VCaP (cell line): ENCODE measurements around the gene LAMA3.

Experiments used
- H3K27ac ChIP-seq: fragments of 450-650 bp; 2 replicates; pipeline ENCODE4 v1.5.1; 2017
- TF ChIP-seq, protein P1 (sequence below): fragments of 450-650 bp; conservative IDR thresholded peaks from 2 replicates; pipeline ENCODE4 v1.5.1; 2017; ENCODE audit warnings: mild to moderate bottlenecking, moderate library complexity

LAMA3 gene

DNA sequence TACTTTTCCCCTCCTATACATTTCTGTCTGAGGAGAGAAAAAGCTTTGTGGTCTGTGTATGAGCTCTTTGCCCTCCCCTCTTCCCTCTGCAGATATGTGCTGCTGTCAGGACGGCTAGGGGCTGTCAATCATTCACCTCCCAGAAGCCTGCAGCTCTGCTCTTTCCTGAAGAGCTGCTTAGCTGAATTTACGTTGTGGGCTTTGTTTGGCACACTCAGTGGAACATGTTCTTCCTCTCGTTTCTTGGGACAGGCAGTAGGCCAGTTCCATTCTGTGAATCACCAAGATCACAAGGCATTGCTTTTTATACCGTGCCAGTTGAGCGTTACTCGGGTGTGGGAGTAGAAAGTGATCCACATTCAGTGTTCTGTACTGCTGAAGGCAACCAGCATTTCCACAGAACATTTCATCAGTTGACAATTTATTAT lies 136.7 kb downstream of the LAMA3 start:
- TF ChIP-seq, protein P1, sequence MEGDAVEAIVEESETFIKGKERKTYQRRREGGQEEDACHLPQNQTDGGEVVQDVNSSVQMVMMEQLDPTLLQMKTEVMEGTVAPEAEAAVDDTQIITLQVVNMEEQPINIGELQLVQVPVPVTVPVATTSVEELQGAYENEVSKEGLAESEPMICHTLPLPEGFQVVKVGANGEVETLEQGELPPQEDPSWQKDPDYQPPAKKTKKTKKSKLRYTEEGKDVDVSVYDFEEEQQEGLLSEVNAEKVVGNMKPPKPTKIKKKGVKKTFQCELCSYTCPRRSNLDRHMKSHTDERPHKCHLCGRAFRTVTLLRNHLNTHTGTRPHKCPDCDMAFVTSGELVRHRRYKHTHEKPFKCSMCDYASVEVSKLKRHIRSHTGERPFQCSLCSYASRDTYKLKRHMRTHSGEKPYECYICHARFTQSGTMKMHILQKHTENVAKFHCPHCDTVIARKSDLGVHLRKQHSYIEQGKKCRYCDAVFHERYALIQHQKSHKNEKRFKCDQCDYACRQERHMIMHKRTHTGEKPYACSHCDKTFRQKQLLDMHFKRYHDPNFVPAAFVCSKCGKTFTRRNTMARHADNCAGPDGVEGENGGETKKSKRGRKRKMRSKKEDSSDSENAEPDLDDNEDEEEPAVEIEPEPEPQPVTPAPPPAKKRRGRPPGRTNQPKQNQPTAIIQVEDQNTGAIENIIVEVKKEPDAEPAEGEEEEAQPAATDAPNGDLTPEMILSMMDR, result no peak
- peak overlapping the region; percentile 53 for H3K27ac ChIP-seq

DNA sequence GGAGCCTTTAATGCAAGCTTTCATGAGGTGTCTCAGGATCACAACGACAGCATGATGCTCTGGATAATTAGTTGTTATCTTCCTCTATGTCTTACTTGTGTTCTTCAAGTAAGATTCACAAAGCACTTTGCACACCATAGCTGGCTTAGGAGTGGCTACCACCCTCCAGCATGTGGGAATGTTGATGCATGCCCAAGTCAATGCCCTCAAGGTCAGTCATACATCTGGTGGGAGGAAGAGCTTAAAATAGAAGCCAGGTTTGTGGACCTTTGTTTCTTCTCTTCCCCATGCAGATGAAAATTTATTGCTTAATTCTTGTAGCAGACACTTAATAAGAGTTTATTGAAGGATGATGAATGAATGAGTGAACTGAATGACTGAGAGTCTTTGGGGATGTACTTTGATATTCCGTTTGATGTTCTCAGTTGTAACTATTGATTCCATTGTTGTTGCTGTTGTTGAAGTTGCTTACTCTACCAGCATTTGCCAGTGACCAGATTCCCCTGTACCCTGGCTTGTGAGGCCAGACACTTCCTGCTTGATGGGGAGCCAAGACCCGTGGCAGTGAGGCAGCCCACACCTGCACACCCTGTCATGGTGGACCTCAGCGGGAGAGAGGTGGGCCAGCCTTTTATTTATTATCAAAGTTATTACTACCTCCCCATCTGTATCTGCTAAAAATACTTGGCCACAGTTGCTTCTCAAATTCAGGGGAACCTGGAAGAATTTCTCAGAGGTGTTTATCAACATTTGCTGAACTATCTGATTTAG lies 137.8 kb downstream of the LAMA3 start:
- TF ChIP-seq, protein P1, result no peak
- peak overlapping the region; percentile 53 for H3K27ac ChIP-seq

DNA sequence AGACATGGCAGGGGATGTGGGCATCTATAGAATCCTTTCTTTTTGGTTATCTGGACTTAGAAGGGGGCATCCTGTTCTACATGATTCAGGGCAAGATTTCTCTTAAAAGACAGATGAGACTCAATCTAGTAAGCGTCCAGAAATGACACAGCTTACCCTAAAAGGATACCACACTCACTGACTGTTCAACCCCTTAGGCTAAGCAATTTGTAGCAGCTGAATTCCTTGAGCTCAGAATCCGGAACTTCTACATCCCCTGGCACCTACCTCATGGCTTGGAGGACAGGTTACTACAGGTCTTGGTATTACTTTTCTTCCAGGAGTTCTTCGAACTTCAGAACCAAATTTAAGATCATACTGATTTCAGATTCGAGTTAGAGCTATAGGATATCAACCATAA lies 138.4 kb downstream of the LAMA3 start:
- H3K27ac ChIP-seq, result no peak overlapping the region
- TF ChIP-seq, protein P1, result no peak

DNA sequence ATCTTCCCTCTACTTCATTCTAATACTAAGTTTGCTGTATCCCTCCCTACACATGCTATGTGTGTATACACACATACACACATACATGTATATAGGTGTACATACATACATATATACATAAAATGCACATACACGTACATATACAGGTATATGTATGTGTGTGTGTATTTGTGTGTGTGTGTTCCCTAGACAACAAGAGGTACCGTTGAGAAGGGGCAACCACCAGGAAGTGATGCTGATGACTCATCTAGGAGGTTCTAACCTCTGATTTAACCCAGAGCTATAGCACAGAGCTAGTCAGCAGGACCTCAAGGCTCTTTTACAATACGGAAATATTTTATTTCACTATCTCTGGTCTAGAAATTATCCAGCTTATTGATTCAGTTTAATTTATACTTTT lies 139.2 kb downstream of the LAMA3 start:
- TF ChIP-seq, protein P1, result no peak

DNA sequence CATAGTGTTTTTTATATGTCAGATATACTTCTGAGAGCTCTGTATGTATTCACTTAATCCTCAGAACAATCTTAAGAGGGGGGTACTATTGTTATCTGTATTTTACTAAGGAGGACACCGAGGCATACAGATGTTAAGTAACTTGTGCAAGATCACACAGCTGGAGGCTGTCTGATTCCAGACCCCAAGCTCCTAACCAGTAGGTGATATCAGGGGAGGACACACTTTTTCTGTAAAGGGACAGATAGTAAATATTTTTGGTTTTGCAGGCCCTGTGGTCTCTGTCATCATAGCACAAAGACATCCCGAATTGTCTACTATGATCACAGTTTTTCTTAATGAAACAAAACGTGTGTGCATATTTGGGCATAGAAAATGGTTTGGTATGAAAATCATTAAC lies 143.7 kb downstream of the LAMA3 start:
- no peak overlapping the region for H3K27ac ChIP-seq
- TF ChIP-seq, protein P1, result no peak

More for the DNA sequence above, 139.2 kb downstream of the LAMA3 start:
- H3K27ac ChIP-seq, result no peak overlapping the region

DNA sequence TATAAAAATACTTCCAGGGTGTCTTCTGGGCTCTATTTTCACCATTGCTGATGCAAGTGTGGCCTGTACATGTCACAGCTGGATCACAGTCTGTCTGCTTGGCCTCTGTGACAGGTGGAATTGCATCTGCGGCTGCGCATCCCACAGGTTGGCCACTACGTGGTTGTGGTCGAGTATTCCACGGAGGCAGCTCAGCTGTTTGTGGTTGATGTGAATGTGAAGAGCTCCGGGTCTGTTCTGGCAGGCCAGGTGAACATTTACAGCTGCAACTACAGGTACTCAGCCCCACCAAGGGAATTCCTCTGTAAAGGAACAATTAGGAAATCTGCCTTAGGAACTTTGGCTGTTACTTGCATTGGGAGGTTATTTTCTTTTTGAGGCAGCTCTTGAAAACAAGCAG lies 144.5 kb downstream of the LAMA3 start:
- no peak overlapping the region for H3K27ac ChIP-seq
- TF ChIP-seq, protein P1, result no peak

DNA sequence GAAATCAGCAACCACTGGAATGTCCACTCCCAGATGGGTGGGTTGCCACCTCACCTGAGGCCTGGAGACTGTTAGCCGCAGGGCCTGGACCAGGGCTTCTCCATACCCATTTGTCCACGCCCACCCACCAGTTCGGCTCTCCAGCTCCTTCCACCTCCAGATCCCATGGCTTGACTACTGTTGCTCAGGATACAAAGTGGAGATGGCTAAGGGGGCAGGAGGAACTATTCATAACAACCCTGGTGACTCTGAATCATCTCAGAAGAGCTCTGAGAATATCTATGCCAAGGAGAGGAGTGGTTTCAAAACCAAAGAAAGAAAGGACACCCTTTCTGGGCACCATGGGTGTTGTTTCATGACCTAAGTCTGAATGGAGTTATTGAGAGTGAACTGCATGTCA lies 145.8 kb downstream of the LAMA3 start:
- H3K27ac ChIP-seq, result no peak overlapping the region
- TF ChIP-seq, protein P1, result no peak
